Measurements from ENCODE around the gene TIFAB.

GRCh38 chr5:135476615-135477581 lies 24.7 kb upstream of the TIFAB start:
- TF ChIP-seq CTCF (IDR thresholded peaks at IDR 0.05; ENCODE audit: low read length) (no peak), EZH2 (IDR thresholded peaks at IDR 0.05; ENCODE audit: borderline replicate concordance, low read length) (no peak)

All from OCI-LY1 (cell line).